CD4-positive, alpha-beta T cell treated with Interleukin-1 beta for 1 hour (primary cell): ENCODE measurements around the gene PRSS8.
"Not testable (repeated sequence)": the region's sequence is repeated elsewhere in the genome, so short reads cannot be mapped to it uniquely, and the experiment has no call there.

ENCODE experiments used
- DNase-seq, 2 donors: peaks; one replicate each; pipeline ENCODE4 v3.0.0-alpha.2; 2020 to 2022

PRSS8 gene

DNA sequence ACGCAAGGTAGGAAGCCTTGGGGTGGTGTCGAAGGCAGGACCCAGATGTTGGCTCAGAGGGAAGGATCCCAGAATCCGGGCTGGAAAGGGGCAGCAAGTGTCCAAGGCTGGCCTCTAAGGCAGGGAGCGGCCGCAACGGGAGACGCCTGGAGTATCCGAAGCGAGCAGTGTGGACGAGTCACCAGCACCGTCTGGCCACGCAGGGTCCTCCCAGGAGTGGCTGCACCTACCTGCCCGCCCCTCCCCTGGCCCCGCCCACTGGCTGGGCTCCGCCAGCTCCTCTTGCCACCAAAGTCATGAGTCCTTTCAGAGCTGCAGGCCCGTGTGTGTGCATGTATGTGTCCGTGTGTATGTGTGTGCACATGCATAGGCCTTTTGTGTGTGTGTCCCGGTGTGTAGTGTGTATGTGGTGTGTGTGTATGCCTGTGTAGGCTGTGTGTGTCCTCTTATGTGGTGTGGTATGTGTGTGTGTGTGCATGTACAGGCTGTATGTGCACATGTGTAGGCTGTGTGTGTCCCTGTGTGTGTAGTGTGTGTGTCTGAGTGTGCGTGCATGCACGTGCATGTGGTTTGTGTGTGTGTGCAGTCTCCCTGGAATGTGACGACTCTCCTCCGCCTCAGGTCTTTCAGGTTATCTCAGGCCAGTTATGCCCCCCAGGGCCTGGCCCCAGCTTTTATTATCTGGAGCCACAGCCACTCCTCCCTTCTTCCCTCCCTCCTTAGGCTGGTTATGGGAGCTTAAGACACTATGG is at the start of gene PRSS8:
Gene PRSS8 (minus strand): TSS at position 193 of the 752 bp plus-strand sequence. CDS start 229 bp downstream, outside the sequence.
- DNase-seq, result no peak

- no peak for DNase-seq
These were observed 49.4 kb upstream of the PRSS8 start for GRCh38 chr16:31184888-31185287.

- DNase-seq, result no peak
These were observed 48.2 kb upstream of the PRSS8 start for GRCh38 chr16:31183432-31184428.

GRCh38 chr16:31182391-31182790 is 46.9 kb upstream of the PRSS8 start:
- no peak for DNase-seq

GRCh38 chr16:31181102-31181830 is 45.7 kb upstream of the PRSS8 start:
- no peak for DNase-seq

DNA sequence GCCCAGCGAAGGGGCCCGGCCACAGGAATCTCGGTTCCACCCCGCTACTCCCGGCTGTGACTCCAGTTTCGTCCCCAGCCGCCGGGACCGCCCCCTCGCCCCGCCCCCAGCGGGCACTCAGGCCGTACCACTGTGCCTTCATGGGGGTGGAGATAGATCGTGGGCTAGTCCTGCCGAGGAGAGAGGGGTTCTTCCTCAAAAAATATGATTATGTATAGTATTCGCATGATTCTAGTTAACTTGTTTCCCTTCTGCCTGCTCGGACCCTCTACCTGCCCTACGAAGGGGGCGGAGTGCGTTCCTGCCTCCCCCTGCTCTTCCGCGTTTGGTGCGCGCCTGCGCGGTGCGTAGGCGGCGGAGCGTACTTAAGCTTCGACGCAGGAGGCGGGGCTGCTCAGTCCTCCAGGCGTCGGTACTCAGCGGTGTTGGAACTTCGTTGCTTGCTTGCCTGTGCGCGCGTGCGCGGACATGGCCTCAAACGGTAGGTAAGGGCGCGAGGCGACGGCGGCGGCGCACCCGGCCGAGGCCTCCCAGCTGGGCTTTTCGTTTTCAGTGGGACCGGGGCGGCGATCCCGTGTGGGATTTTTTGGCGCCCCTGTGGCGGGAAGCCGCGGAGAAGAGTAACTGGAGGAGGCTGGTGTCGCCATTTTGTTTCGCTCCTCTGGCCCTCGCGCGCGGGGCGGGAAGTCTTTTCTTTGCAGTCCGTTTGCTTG is 44.4 kb upstream of the PRSS8 start, which contains the start of gene FUS:
Gene FUS (plus strand): TSS at position 393 of the 713 bp plus-strand sequence. CDS start 76 bp downstream, at position 469.
- DNase-seq, result peak; percentile 90 to 93

- no peak for DNase-seq
These were observed 43.8 kb upstream of the PRSS8 start for GRCh38 chr16:31179219-31179746.

GRCh38 chr16:31177136-31177535 is 41.6 kb upstream of the PRSS8 start:
- peak; percentile 33 to 60 for DNase-seq

DNA sequence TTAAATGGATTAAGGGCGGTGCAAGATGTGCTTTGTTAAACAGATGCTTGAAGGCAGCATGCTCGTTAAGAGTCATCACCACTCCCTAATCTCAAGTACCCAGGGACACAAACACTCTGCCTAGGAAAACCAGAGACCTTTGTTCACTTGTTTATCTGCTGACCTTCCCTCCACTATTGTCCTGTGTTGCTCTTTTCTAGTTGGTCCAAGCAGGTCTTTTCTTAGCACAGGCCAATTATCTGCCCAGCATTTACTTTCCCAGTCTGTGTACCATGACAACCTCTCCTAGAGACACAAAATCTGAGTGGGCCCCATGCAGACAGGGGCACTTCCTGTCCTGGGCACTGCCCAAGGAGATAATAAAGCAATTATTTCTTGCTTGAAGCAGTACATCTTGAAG is 34.5 kb upstream of the PRSS8 start:
- DNase-seq, result not testable (repeated sequence)

DNA sequence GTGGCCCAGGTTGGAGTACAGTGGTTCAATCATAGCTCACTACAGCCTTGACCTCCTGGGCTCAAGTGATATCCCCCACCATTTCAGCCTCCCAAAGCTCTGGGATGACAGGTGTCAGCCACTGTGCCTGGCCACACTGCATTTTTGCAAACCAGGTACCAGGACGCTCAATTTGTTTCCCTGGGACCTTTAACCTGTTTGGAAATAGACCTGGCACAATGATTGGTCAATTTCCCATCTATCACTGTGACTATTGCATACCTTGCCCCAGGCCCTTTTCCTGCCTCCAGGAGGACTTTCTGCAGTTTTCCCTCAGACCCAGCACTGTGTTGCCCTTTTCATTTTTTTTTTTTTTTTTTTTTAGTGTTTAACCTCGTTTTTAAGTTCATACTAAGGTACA is 33.3 kb upstream of the PRSS8 start:
- DNase-seq, result no peak

- no peak for DNase-seq
These were observed 31.8 kb upstream of the PRSS8 start for GRCh38 chr16:31167315-31167714.

DNA sequence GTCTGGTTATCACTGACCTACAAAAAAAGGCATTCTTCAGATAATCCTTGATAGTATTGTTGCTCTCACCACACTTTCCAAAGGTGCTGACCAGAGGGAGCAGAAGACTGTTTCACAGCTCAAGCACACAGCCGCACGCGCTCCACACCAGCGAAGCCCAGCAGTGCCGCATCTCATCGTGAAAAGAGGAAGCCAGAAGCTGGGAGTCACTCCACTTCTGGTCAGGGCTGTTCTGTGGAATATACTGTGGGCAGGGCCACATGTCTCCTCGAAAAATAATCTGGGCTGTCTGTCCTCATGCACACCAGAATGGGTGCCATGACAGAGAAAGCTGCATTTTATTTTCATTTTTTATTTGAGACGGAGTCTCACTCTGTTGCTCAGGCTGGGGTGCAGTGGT is 21.6 kb upstream of the PRSS8 start:
- DNase-seq, result peak in 1 of 2 donors; percentile 40

DNA sequence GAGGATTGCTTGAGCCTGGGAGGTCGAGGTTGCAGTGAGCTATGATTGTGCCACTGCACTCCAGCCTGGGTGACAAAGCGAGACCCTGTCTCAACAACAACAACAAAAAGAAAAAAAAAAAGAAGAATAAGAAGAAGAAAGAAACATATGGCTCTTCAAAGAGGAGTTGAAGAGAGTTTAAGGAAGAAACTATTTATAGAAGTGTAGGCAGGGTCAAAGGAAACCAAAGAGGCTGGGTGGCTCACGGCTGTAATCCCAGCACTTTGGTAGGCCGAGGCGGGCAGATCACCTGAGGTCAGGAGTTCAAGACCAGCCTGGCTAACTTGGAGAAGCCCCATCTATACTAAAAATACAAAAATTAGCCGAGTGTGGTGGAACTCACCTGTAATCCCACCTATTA is 15.4 kb upstream of the PRSS8 start:
- not testable (repeated sequence) for DNase-seq

DNA sequence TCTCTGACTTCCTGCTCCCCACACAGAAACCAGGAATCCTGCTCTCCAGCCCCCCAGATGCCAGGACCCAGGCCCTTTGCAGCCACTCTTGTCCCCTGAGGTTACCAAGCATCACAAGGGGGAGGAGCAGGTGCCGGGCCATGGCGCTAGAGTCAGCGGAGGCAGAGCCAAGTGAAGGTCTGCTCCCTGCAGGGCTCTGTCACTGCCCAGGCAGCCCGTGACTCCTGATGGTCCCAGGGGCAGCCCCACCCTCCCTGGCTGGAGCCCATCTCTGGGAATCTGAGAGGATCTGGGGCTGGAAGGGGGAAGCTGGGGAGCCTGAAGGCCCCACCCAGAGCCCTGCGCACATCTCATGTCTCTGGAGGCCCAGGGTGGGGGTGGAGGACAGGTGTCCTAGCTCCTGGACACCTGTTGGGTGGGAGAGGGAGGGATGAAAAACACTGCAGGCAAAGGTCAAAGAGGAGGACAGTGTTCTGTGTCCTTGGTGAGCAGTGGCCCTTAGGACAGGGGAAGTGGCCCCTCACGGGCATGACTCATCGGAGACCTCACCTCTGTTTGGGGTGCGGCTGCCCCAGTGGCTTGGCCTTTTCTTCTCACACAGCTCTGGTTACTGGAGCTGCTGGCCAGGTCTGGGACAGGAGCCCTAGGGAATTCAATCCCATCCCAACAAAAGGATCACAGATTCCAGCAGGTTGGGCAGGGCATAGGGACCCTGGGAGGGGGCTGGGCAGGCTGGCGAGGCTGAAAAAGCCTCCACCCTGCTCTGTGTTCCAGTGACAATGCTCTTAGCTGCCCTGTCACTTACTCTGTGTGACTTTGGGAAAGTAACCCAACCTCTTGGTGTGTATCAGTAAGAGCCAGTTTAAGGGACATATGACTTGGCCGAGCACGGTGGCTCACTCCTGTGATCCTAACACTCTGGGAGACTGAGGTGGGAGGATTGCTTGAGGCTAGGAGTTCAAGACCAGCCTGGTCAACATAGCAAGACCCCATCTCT is 14.7 kb upstream of the PRSS8 start, which contains the start of gene PRSS36:
Gene PRSS36 (minus strand): TSS at position 173 of the 997 bp plus-strand sequence. CDS start 31 bp downstream, at position 142.
- DNase-seq, result no peak

GRCh38 chr16:31149332-31149731 is 13.8 kb upstream of the PRSS8 start:
- DNase-seq, result no peak

GRCh38 chr16:31148896-31149295 is 13.4 kb upstream of the PRSS8 start:
- DNase-seq, result no peak

- no peak for DNase-seq
These were observed 12.8 kb upstream of the PRSS8 start for GRCh38 chr16:31148281-31148728.

- no peak for DNase-seq
These were observed 12.0 kb upstream of the PRSS8 start for GRCh38 chr16:31147574-31147973.

DNA sequence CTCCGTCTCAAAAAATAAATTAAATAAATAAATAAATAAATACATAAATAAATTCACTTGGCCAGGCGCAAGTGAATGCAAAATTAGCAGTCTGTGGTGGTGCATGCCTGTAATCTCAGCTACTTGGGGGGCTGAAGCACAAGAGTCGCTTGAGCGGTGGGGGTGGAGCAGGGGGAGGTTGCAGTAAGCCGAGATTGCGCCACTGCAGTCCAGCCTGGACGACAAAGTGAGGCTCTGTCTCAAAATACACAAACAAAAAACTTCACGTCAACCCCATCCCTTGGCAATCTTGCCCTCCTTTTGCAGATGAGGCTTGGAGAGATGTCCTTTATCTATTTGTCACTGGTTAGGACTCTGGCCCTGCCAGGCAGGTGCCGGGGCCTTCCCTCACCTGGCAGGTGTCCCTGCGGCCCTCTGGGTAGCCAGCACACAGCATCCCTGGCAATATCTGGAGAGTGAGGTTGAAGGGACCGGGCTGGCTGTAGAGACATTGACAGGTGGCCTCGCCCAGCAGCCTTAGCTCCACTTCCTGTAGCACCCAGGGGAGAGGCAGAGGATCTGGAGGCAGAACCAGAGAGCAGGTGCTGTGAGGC is 10.0 kb upstream of the PRSS8 start:
- no peak for DNase-seq

- not testable (repeated sequence) for DNase-seq
These were observed 8.9 kb upstream of the PRSS8 start for GRCh38 chr16:31144418-31144817.
